ENCODE data around the gene CPED1.

The CPED1 gene

DNA sequence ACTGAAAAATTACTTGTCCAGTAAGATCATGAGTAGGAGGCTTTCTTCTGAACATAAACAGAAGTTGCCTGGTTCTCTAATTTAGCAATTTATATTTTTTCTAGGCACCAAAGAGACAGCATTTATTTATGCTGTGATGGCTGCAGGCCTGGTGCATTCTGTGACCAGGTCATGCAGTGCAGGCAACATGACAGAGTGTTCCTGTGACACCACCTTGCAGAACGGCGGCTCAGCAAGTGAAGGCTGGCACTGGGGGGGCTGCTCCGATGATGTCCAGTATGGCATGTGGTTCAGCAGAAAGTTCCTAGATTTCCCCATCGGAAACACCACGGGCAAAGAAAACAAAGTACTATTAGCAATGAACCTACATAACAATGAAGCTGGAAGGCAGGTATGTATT lies 343.1 kb downstream of the CPED1 start:
- DNase-seq = no peak

DNA sequence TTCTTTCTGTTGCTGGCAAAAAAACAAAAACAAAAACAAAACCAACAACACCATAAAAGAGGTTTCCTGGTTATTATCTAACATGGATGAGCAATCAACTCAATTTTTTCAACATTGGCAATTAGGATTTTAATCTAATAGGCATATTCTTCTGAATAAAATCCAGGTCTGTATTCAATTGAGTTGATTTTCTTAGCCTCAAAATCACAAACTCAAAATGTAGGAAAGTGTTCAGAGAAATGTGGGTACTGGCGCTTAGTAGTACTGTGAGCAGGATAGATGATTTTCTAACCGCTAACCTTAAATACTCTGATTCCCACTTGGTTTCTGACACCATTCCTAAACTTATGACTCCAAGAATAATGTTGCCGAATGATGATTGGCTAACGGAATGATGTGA lies 345.9 kb downstream of the CPED1 start:
- DNase-seq = no peak

DNA sequence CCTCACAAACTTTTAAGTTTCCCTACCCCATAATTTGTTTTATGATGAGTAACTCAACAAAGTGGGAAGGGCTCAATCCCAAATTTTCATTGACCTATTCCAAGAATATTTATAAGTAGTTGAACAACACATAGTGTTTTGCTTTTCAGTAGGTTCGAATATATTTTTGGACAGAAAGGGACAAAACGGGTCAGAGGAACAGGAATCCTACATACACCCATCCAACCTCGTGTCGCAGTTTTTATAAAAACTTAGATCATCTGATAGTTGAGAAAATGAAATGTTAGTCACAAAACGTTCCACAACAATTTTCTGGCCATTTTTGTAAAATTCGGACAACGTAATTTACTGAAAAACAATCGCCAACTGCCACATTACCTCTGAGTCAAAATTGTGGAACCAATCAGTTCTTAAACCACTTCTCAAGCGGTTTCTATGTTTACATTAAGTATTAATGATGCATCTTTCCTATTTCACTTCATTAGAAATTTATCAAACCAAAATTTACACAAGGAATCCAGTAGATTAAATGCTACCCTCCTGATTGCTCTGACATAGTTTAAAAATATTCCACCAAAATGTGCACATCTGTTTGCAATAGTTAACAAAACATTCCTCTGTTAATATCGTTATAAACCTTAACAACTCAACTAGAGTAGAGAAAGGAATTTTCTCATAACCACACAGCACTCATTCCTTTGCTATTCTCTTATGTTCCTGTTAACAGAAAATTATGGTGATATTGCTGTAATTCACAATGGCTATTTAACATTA lies 346.6 kb downstream of the CPED1 start:
- no peak for DNase-seq

DNA sequence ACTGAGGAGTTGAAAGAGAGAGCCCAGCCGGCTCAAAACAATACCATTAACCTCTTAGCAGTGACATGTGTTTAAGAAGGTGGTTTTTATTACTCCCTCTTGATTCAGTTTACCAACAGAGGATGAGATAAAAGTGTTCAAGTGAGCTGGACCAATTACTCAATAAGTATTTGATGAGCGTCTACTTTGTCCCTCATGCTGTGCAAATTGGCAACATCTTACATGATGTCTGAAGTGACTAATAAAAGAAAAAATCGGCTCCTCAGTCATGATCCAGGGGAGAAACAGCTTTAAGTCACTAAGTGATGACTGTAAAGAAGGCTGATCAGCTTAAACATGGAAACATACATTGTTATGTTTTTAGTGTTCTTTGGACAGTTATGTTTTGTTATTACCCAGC lies 348.1 kb downstream of the CPED1 start:
- no peak for DNase-seq

DNA sequence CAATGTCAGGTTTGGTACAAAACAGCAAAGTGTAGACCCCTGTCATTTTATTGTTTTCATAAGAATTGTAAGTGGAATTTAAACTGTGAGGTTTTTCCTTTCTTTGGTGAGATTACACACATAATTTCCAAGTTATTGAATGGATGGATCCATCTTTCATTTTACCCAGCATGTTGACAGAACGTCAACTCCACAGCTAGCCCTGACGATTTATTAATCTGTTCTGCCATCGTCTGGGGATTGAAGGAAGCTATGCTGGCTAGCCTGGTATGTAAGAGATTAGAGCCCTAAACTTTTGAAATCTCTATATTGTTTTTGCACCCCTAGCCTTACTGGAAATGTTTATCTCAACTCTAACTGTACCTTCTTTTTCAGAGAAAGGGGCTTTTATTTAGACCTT lies 348.9 kb downstream of the CPED1 start:
- DNase-seq = no peak

DNA sequence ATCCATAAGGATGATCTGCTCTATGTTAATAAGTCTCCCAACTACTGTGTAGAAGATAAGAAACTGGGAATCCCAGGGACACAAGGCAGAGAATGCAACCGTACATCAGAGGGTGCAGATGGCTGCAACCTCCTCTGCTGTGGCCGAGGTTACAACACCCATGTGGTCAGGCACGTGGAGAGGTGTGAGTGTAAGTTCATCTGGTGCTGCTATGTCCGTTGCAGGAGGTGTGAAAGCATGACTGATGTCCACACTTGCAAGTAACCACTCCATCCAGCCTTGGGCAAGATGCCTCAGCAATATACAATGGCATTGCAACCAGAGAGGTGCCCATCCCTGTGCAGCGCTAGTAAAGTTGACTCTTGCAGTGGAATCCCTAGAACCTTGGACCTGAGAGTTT lies 350.6 kb downstream of the CPED1 start:
- no peak for DNase-seq

DNA sequence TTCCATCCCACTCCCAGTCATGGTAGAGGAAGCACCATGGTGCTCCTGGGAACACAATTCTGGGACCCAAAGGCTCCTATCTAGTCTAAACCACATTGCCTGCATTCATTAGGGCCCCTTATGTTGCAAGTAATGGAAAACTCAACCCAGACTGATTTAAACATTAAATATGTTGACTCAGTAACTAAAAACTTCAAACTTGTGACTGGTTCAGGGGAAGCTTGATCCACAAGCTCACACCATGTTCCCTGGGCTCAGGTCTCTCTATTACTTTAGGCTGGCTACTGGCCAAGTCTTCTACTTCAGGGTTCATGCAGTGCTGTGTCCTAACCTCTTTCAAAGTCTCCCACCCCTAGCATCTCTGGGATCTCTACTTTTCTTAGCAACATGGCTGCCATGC lies 353.4 kb downstream of the CPED1 start:
- DNase-seq = no peak

DNA sequence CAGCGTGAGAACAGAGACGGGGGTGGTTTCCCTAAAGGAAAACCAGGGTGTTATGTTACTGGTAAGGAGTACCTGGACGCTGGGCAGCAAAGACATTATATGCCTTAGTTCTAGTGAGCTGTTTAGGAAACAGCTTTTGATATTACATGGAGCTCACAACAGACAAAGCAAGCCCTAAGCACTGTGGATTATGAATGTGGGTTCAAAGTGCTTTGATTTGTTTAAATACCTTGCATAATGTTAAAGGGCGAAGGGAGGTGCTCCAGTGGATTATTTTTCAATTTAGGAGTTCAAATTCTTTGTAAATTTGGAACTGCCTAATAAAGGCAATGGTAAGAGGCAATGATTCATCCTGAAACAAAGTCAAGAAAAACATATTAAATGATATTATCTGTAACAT lies 354.1 kb downstream of the CPED1 start:
- no peak for DNase-seq

DNA sequence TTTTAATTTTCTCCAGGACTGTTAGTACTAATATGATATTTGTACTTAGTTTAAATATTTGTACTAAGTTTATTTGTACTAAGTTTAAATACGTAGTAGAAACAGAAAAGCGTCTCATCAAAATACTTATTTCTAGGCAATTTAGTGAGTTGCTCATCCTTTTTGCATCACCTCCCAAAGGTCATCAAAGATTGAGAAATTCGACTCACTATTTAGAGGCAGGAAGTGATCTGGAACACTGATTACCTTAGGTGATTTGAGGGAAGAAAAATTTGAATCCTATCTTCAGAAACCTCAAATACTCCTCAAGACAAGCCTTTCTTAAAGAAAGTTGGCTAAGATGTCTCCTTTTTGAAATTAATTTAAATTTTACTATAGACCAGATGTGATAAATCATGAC lies 354.8 kb downstream of the CPED1 start:
- DNase-seq = no peak

DNA sequence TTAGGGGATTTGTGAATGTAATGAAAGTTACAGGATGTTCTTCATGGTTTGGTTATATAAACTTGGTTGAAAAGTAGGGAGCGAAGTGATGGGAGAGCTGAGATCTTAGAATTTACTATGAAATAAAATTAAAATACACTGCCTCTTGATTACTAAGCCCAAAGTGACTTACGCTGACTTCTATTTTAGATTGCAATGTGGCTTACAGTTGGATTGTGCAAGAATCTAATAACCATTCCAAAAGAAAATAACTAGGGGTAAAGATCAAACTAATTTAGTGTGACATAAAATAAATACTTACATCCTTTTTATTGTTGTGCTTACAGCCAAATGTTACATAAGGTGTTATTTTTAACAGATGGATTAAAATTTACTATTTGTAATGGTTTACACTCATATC lies 355.6 kb downstream of the CPED1 start:
- no peak for DNase-seq

DNA sequence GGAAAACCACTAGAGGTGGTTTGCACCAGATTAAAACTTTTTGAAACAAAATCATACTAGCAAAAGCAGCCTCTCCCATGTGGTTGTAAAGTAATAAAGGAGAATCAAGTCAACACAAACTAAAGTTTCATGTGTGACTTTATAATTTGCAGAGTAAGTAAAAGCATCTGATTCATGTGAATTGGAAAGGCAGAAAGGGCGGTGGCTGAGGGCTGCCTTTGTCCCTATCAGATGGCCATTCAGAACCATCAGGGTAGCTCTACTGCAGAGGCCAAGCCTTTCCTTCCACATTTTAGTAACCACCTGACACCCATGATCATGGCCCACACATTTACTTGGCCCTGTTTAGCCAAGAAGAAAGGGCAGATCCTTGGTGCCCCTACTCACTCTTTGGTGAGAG lies 356.0 kb downstream of the CPED1 start:
- DNase-seq = no peak

All from NCI-H187 treated with DMSO at 0.1 percent for 48 hours (cell line).